HG03095 (cell line): Measurements from ENCODE around the gene XYLB.
A peak's percentile ranks its signal among the peaks of the same experiment; 100 is the strongest.
"Not testable (repeated sequence)": the region's sequence is repeated elsewhere in the genome, so short reads cannot be mapped to it uniquely, and the experiment has no call there.

ENCODE experiments used
- ATAC-seq: cut with Tn5 transposase; IDR thresholded peaks from one replicate; pipeline ENCODE4 v1.9.1; 2021; ENCODE audit warnings: moderate library complexity; ENCODE audit not compliant: unreplicated experiment

Gene XYLB

DNA sequence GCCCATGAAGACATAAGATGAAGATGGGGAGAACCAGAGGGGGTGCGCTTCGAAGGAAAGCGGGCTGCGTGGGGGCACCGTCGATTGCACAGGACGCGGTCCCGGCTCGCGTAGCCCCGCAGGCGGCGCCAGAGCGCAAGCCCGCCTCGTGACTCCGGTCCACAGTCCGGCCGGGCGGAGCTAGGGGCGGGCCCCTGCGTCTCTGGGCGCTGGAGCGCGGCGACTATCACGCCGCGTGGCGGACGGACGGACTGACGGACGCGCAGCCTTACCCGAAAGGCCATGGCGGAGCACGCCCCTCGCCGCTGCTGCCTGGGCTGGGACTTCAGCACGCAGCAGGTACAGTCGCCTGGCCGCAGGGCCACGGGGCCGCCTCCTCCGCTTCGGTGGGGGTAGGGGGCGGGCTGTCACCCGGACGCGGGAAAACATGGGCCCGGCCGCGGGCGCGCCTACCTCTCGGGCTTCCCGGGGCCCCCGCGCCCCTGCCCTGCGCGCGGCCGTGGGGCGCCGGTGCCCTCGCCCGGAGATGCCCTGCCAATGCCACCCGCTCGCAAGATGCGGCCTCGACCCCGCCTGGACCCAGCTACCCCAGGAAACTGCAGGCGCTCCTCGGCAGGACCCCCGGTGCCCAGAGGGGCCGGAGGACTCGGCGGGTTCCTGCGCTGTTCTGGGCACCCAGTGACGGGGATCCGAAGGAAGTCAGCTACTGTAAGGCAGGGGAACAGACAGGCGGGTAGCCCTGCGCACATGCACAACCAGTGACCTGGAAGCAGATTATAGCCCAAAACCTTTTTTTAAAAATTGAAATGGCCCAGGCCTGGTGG, at the start of gene XYLB:
Gene XYLB (plus strand): TSS at position 199 of the 824 bp plus-strand sequence. CDS start 84 bp downstream, at position 283.
- ATAC-seq, result peak; percentile 98

DNA sequence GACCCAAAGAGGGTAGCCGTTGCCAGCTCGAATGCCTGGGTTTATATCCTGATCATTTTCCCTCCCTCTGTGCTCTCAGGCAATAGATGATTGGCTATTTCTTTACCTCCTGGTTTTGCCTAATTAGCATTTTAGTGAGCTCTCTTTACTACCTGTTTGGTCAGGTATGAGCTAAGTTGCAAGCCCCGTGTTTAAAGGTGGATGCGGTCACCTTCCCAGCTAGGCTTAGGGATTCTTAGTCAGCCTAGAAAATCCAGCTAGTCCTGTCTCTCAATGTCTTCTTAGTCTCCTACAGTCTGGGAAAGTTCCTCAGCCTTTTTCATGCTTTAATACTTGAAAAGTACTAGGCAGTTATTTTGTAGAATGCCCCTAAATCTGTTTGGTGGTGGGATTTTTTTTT, 49.5 kb upstream of the XYLB start:
- ATAC-seq, result not testable (repeated sequence)

DNA sequence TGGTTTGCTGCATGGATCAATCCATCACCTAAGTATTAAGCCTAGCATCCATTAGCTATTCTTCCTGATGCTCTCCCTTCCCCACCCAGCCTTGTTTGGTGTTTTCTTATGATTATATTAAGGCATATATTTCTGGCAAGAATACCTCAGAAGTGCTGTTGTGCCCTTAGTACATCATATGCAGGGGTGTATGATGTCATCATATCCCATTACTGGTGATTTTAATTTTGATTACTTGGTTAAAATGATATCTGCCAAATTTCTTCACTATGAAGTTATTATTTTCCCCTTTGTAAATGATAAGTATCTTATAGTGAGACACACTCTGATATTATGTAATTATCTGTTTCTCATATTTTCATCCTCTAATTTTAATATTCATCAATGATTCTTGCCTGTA, 49.0 kb upstream of the XYLB start:
- no peak for ATAC-seq

DNA sequence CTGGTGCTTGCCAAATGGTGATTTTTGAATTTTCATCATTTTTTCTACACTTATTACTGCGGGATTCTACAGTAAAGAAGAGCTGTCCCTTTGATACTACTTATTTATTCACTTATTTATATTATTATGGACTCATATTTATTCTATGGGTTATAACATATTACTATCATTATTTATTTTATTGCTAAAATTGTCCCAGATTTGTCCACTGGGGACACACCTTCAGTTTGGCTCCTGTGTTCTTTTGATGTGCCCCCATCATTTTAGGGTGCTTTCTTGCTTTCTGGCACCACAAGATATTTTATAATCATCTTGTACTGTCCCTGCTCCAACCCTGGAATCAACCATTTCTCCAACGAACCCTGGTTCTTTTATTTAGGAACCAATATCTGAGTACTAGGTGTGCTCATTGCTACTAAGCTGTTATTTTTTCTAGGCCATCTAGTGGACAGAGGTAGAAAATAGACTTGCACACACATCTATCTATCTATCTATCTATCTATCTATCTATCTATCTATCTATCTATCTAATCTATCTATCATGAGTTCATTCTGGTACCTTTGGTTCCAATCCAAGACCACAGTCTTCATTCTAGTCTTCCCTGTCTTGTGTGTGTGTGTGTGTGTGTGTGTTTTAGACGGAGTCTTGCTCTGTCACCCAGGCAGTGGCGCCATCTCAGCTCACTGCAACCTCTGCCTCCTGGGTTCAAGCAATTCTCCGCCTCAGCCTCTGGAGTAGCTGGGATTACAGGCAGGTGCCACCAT, 48.5 kb upstream of the XYLB start:
- no peak for ATAC-seq

DNA sequence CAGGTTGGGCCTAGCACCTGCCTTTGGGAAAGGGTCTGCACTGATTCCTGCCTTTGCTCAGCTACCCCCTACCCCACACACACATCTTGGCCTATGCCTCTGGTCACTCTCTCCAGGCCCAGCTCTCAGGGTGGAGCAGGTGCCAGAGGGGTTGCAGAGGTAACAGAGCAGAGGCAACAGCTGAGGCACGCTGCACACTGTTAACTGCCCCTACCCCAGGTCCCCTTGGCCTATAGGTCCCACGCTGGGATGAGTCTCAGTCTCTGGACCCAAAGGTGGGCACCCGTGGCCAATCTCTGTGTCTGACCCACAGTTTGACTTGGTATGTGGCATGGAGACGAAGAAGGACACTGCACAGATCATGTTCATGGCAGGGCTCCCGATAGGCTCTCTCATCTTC, 39.6 kb upstream of the XYLB start:
- ATAC-seq, result no peak

DNA sequence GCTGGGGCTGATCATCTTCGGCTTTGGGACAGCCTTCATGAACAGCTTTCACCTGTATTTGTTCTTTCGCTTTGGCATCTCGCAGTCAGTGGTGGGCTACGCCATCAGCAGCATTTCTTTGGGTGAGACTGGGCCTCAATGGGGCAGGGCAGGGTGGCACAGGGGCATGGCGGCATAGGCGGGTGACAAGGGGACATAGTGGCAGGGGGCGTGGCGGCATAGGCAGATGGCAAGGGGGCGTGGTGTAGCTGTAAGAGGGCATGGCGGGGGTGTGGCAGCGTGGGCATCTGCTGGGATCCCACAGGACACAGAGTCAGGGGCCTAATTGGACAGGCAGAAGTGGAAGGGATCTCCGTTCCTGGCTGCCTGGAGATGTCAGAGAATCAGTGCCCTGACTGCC, 39.0 kb upstream of the XYLB start:
- ATAC-seq, result no peak

DNA sequence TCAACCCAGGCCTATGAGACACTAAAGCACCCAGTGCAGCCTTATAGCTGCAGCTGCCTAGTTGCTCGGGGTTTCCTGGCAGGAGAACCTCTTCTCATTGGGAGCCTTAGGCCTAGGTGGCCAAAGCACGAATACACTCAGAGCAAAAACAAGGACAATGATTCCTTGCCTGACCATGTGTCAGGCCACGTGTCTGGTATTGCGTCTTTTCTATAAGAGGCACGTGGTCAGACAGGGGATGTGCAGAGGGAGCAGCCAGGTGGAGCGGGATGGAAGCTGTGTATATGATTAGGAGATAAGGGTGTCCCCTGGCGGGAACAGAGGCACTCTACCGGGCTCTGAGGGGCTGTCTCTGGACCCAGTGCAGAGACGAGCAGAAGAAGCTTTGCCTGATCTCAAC, 38.1 kb upstream of the XYLB start:
- no peak for ATAC-seq

DNA sequence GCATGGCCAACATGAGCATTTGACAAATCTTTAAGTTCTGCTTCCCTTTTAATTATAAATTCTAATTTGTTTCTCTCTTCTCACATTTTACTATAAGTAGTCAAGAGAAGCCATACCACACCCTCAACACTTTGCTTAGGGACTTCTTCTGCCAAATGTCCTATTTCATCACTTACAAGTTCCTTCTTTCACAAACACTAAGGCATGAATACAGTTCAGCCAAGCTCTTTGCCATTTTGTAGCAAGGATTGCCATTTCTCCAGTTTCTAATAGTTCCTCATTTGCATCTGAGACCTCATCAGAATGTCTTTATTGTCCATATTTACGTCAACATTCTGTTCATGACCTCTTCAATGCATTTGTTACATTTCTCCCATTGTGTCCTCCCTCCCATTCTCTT, 35.1 kb upstream of the XYLB start:
- ATAC-seq, result no peak

DNA sequence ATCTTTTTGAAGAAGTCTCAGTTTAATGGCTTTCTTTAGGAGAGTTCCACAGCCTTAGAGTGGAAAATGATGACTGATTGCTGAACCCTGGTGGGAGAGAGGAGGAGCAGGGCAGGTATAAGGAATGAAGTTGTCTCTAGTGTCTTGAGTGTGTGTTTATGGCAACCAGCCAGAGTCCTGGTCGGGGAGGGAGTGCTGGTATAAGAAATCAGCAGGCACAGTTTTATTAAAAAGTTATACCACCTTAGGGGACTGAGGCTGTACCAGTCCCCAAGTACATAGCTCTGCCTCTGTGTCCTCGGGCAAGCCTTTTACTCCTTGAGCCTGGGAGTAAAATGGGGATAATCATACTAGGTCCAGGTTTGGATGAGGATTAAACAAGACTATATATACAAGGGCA, 34.6 kb upstream of the XYLB start:
- ATAC-seq, result no peak

DNA sequence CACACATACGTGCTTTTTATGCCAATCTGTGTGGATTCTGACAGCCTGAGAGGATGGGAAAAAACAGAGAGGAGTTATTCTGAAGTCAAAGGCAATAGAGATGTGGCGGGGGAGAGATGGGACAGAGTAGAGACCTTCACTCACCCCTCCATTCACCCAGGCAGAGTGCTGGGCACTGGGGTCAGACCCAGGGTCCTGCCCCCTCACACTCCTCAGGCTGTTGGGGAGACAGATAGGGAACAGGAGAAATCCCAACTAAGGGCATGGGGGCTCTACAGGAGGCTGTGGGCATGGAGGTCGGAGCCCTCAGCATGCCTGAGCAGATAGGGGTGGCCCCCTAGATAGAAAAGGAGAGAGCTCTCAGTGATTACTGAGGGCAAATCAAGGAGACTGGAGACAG, 34.2 kb upstream of the XYLB start:
- ATAC-seq, result no peak

DNA sequence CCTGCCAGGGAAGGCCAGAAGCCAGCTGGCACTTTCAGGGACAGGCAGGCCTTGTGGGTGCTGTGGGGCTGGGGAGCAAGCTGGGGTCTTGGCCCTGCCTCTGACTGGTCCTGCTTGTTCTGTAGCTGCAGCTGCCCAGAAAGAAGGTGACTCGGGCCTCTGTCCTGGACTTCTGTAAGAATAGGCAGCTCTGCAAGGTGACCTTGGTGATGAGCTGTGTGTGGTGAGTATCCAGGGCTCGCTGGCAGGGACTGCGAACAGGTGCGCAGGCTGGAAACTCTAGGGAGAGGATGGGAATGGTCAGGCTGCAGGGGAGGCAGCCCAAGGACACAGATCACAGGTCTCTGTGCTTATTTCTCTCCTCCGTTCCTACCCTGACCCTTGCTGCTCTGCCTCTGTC, 33.3 kb upstream of the XYLB start:
- ATAC-seq, result no peak

DNA sequence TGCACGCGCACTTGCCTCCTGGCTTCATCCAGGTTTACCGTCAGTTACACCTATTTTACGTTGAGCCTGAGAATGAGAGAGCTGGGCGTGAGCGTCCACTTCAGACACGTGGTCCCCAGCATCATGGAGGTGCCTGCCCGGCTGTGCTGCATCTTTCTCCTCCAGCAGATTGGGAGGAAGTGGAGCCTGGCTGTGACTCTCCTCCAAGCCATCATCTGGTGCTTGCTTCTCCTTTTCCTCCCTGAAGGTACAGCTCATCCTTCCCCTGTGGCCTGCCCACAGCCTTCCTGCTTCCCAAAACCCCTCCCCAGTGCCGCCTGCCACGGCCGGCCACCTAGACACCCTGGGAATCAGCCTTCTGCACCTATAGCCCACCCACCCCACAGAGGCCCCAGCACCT, 32.9 kb upstream of the XYLB start:
- ATAC-seq, result no peak

DNA sequence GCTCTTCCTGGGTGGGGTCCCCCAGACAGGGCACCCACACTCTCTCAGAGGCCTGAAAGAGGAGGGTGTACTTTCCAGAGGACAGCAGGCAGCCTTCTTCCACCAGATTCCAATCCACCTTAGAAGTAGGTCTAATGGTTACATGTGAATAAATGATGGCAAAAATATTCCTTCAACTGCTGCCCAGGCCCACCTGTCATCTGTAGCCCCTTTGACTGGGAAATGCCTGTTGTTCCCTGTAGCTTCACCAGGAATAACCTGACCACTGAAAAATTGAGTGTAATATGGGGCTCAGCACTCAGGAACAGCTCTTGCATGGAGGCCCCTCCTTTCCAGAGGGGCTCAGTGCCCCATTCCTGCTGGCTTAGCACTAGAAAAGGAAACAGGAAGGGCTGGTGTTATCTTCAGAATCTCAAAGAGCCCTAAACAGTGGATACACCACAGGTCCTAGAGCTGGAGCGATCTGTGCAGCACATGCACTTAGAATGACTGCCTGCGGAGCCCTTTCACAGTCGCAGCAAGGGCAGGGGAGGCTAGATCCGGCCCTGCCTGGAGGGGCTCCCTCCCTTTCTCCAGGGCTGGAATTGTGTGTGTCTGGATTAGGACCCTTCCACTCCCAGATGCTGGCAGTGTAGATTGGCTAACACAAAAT, 32.3 kb upstream of the XYLB start:
- no peak for ATAC-seq

DNA sequence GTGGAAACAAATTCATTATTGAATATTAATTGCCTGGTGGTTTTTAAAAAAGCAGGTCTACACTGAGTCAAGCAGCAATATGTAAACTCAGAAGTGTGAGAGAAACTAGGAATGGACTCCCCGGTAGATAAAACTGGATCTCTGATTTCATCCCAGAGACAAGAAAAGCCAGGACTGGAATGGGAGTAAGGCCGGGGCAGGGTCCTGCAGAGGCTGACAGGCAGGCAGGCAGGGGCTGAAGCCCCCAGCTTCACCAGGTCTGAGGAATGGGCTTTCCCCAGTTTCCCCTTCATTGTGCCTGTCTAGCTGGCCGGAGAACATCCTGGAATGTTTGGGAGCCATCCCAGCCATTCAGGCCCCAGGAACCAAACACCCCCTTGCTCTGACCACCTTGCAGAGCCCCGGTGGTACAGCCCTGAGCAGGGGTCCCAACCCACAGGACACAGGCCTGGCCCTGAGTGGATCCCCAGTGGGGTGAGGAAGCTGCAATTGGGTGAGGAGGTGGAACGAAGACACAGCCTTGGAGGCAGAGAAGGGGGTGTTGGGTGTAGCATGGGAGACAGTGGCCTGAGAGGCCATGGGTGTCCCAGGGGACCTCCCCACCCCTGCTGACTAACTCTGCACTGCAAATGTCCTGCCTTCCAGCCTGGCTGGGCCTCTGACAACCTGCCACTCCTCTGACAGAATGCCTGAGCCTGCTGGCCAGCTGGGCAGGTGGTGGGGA, 31.7 kb upstream of the XYLB start:
- ATAC-seq, result no peak

DNA sequence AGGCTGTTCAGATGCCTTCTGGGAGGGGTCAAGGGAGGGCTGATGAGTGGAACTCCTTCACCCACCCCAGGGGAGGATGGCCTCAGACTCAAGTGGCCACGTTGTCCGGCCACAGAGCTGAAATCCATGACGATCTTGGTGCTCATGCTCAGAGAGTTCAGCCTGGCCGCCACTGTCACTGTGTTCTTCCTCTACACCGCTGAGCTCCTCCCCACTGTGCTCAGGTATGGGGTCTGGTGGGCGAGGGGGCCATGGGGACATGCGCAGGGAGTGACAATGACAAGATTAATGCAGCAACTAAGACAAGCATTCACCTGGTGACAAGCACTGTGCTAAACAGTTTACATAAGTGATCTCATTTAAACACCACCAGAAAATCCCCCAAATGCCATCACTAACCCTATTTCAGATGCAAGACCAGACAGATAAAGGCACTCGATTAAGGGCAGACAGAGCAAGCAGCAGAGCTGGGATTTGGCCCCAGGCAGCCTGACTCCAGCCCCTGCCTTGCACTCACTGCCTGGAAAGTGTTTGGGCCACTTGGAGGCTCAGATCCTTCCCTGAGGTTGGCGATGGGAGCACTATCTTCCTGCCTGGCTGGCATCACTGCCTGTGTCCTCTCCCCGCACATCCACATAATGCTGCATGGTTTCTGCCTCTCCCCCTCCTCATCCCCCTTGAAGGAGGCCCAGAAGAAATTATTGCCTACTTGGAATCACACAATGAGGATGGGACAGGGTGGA, 30.9 kb upstream of the XYLB start:
- ATAC-seq, result no peak

DNA sequence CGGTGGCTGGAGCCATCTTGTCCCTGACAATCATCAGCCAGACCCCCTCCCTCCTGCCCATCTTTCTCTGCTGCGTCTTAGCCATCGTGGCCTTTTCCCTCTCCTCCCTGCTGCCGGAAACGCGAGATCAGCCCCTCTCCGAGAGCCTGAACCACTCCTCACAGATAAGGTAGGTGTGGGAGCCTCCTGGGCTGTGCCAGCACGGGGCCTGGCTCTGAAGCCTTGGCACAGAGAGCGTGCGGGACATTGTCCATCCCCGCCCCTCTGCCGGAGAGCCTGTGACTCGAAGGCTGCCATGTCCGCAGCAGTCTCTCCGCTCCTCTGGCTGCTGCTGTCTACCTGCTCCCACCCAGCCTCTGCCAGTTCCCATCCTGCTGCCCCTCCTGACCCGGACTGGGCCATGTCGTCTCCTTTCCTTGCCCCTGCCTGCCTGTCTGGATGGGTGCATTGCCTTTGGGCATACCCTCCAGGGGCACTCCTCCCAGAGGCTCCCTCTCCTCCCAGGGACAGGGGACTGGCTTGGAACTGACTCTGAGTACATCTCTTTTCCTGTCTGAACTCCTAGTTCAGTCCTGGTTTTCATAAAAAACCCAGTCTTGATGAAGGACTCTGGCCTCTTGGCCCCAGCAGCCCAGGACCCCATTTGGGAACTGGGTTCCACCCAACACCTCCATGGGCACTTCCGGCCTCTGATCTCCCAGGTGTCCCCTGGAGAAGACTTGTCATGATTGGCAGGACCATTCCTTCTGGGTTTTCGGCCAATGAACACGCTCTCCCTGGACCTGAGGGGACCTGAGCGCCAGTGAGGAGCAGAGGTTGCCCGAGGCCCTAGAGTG, 30.0 kb upstream of the XYLB start:
- ATAC-seq, result no peak

DNA sequence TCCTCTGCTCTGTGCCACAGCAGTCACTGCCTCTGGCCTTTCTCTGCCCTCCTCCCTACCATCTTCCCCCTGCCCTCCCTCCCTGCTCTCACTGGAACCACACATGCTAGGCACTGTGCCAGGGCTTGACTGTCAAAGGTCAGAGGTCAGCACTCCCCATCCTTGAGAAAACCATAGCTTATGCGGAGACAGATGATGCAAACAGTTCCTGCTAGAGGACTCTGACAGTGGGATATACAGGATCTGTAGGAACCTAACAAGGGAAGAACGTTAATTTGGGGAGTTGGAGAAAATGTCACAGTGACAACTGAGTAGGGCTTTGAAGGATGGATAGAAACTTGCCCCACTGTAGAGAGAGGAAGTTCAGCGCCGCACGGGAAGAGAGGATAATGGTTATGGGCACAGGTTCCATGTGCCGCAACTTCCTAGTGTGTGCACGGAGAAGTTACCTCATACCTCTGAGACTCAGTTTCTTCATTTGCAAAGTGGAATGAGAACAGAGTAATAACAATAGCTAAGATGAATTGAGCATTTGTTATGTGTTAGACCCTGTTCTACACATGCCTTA, 29.3 kb upstream of the XYLB start:
- no peak for ATAC-seq

DNA sequence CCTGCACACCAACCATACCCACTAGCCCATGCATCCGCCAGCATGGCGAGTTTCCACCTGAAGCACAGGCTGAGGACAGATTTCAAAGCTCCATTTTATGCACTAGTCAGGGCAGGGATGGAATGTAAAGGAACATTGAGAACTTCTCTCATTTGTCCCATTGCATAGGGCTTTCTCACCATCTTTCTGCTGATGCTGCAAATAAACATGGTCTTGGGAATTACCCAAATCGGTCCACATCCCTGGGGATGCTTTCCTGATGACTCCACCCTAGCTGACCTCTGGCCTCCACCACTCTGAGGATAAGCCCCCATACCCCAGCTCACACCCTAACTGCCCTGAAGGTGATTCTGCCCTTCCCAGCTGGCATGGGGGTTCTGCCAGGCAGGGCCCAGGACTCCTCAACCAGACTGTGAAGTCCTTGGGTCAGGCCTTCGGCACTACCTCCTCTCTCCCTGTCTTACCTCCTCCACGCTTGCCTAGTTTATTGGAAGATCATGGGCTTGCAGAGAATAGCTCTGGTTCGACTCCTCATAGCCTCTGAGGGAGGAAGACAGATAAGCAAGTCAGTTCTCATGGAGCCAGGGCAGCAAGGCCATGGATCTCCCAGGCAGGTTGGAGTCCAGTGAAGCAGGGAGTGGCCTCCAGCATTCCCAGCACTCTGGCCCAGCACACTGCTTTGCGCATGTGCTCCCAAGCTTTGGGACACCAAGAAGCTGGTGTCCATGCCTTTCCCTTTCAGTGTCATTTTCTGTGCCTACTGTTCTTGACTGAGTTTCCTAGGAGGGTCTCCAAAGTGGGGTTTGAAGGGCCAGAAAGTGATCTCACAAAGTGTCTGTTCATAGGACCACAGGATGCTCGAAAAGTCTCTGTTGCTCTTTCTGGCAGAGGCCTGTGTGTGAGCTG, 27.6 kb upstream of the XYLB start:
- ATAC-seq, result no peak
